ENCODE results near the gene CALD1.

DNA sequence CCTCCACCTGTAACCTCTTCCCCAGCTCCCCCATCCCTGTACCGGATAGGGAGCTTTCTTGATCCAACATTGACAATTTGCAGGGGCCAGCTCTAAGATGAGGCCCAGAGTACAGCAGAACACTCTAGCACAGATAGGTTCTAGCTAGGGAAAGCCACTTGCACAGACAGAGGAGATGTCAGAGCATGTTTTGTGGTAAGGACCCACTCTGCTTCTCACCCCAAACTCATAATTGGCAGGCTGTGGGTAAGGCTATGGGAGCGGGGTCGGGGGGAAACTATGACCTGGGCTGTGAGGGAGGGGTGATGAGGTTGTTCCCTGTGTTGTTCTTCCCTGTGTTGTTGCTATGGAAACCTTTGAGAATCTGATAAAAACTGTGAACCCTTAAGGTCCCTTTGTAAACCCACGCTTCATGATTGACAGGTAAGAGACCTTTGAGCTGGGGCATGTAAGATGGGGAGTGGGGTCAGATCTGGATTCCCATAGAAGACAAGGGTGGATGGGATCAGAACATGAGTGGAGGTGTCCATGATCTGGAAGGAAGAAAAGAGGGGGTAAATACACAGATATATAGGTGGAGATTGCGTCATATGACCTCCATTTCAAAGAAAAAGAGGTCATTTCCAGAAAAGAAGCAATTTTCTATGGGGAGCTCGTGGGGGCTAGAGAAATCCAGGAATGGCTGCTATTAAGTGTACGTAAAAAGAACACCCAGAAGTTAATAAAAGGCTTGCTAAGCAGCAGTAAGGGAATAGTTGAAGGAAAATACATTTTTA, 4.0 kb downstream of the CALD1 start:
- TF ChIP-seq, protein P1, sequence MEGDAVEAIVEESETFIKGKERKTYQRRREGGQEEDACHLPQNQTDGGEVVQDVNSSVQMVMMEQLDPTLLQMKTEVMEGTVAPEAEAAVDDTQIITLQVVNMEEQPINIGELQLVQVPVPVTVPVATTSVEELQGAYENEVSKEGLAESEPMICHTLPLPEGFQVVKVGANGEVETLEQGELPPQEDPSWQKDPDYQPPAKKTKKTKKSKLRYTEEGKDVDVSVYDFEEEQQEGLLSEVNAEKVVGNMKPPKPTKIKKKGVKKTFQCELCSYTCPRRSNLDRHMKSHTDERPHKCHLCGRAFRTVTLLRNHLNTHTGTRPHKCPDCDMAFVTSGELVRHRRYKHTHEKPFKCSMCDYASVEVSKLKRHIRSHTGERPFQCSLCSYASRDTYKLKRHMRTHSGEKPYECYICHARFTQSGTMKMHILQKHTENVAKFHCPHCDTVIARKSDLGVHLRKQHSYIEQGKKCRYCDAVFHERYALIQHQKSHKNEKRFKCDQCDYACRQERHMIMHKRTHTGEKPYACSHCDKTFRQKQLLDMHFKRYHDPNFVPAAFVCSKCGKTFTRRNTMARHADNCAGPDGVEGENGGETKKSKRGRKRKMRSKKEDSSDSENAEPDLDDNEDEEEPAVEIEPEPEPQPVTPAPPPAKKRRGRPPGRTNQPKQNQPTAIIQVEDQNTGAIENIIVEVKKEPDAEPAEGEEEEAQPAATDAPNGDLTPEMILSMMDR (IDR thresholded peaks at IDR 0.05), result no peak
- TF ChIP-seq POLR2AphosphoS5 (IDR thresholded peaks at IDR 0.05), result no peak

Data from upper lobe of left lung (tissue), 4 donors.